NOMO-1 treated with dmso at 0.1 percent for 144 hours (cell line): Measurements from ENCODE around the gene SQSTM1.
A peak's percentile ranks its signal among the peaks of the same experiment; 100 is the strongest.

Source experiments
- DNase-seq: peaks from one replicate; lab custom pipeline; 2025; ENCODE audit not compliant: unreplicated experiment; lab: John Stamatoyannopoulos, UW

The SQSTM1 gene

DNA sequence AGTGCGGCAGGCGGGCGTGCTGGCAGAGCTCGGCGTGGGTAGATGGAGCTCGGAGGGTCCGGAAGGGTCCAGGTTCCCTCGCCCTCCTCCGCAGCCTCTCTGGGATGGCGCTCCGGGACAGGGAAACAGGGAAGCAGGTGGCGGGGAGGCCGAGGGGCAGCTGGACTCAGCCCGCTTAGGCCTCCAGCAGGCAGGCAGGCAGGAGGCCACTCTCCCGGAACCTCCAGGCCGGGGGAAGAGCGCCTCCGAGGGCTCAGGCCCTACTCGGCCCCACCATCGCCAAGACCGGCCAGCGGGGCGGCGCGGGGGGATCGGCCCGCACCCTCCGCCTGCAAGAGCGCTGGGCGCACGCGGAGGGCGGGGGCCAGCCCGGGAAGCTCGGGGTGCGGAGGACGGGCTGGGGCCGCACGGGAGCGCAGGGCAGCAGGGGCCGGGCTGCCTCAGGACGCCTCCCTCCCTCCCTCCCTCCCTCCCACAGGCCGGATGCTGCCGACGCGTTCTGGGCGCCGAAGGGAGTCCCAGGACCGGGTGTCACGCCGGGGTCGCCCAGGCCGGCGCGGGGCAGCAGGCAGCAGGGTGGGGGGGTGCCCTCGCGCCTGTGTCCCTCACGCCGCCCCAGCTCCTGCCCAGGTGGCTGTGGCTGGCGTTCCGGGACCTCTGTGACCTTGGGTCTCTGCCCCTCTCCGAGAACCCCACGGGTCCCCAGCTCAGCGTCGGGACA lies 15.0 kb upstream of the SQSTM1 start:
- DNase-seq = peak; percentile 31

- peak; percentile 52 for DNase-seq
Observed at GRCh38 chr5:179806250-179807048, 14.3 kb upstream of the SQSTM1 start, which contains the start of gene MGAT4B. TSS of gene MGAT4B (minus strand) at chr5:179806866. CDS start at chr5:179806583, 283 bp downstream.

DNA sequence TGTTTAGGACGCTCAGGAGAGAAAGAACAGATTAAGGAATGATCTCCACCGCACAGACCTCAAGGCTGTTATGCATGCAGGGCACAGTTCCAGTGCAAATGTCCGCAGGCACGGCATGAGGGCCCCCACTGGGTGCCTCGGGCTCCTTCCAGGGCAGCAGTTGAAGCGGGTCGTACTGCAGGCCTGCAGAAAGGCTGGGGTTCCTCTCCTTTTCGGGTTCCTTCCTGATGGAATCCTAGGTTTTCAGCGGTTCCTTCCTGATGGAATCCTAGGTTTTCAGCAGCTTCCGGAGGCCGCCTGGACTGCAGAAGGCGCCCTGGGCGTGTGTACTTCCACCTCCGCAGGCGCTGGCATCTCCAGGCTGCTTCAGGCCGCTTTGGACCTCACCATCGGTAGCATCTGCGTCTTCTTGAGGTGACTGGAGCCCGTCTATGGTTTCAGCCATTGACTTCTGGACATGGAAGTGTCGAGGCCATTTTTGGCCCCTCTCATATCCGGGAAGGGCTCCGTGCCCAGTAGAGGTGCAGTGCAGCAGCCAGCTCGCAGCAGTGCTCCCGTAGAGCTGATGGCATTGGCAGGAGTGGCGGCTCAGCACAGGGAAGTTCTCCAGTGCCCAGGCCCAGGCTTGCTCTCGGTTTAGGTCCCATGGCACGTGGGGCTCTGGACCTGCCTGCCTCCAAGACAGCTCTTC lies 8.4 kb upstream of the SQSTM1 start:
- DNase-seq = no peak

DNA sequence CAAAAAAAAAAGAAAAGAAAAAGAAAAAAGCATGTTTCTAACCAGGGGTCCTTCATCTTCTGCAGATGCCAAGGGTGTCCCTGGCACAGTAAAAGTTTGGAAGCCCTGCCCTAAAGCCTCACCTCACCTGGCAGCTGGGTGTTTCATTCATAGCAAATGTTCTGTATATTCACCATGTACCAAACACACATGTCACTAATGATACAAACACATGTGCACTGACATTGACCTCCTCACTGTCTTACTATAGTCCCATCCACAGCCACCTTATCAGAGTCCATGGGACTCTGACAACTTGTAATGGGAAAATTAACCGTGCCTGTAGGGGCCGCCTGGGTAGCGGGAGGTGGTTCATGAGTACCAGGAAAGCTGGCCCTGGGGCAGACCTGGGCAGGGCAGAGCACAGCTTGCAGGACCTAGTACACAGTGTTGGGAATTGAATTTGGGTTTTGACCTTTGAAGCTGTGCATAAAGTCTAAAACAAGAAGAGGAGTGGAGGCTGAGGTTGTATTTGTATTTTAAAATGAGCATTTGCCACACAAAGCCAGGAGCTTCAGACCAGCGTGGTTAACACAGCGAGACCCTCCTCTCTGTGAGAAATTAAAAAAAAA lies 7.6 kb upstream of the SQSTM1 start:
- no peak for DNase-seq

DNA sequence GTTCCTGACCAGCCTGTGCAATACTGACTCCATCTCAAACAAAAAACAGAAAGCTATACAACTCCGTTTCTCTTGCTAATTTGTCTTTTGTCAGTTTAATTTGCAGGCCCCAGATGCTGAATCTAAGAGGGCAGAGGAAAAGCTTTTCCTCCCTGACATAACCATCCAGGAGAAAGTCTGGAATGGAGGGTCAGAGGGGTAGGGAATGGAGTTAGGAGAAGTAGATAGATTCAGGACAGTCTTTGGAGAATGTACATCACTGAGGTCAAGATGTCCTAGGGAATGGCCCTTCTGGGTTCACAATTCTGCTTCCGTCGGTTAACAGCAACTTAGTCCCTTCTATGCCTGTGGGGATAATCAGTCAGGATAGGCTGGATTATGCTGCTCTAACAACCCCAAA lies 6.6 kb upstream of the SQSTM1 start:
- DNase-seq = no peak

- DNase-seq = no peak
Observed at GRCh38 chr5:179815491-179816249, 5.0 kb upstream of the SQSTM1 start.

GRCh38 chr5:179816401-179816795 lies 4.3 kb upstream of the SQSTM1 start:
- DNase-seq = no peak

DNA sequence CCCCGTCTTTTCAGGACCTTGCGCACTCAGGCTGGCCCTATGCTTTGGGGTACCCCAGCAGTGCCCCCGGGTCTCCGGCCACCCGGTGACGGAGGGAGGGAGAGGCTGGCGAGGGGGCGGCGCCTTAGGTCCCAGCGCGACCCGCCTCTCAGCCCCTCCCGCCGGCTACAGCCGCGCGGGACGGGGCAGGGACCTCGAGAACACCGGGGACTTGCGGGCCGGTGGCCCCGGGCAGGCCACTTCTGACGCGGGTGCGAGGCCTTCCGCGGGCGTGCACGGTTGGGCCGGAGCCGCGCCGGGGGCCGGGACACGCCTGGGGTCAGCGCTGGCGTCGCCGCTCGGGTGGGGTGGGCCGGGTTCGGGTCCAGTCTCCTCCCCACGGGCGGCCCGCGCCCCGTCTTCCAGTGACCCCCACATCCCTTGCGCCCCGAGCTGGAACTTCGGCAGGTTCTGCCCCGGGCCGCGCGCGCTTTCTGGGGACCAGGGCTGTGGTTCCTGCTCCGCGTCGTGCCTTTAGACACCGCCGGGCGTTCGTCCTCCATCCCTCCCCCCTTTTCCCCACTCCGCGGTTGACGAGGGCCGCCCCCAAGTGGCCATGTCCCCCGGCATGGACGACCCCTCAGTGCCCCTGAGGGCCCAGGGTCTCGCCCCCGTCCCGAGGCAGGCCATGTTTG lies 3.8 kb upstream of the SQSTM1 start:
- no peak for DNase-seq

- DNase-seq = no peak
Observed at GRCh38 chr5:179817470-179817840, 3.2 kb upstream of the SQSTM1 start.

DNA sequence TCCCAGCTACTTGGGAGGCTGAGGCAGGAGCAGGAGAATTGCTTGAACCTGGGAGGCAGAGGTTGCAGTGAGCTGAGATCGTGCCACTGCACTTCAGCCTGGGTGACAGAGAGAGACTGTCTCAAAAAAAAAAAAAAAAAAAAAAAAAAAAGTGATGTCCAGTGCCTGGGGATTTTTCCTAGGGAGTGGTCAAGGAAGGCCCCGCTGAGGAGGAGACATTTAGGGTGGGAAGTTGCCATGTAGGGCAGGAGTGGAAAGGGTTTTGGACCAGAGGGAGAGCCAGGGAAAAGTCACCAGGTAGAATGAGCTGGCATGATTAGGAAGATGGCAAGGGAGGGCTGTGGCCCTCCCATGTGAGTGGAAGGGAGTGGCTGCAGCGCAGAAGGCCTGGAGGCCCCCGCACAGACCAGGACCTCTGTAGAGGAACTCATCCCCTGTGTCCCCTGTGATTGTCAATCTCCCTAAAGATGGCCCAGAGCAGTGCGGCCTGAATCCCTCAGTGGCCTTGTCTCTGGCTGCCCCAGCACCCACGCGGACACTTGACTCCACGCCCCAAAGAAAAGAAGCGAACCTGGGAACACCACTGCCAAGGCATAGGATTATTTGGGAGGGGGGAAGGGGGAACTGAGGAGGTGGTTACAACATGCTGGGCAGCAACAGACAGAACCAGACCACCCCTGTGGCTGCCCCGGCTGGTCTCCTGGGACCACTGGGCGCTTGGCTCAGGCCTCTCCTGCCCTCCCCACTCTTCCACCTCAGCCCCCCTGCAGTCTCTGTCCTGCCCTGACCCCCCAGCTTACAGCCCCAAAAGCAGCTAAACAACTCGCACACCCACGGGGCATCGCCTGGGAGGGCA lies 2.6 kb upstream of the SQSTM1 start:
- no peak for DNase-seq

GRCh38 chr5:179818746-179819295 lies 1.9 kb upstream of the SQSTM1 start:
- DNase-seq = peak; percentile 93

- peak; percentile 38 for DNase-seq
Observed at GRCh38 chr5:179819296-179820126, 1.2 kb upstream of the SQSTM1 start.

DNA sequence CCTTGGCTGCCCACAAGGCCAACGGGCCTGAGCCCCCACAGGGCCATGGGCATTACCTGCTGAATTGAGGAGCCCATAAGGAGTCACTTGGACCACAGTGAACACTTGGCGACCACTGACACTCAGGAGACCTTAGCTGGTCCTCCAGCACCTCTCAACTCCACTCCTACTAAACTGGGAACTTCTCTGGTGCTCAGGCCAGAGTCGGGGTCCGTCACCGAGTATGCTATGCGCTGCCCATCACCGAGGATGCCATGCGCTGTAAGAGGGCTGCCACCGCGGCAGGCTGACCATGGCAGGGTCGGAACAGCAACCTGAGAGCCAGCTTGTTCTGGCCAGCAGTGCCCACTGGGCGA lies 600 bp upstream of the SQSTM1 start:
- DNase-seq = no peak

DNA sequence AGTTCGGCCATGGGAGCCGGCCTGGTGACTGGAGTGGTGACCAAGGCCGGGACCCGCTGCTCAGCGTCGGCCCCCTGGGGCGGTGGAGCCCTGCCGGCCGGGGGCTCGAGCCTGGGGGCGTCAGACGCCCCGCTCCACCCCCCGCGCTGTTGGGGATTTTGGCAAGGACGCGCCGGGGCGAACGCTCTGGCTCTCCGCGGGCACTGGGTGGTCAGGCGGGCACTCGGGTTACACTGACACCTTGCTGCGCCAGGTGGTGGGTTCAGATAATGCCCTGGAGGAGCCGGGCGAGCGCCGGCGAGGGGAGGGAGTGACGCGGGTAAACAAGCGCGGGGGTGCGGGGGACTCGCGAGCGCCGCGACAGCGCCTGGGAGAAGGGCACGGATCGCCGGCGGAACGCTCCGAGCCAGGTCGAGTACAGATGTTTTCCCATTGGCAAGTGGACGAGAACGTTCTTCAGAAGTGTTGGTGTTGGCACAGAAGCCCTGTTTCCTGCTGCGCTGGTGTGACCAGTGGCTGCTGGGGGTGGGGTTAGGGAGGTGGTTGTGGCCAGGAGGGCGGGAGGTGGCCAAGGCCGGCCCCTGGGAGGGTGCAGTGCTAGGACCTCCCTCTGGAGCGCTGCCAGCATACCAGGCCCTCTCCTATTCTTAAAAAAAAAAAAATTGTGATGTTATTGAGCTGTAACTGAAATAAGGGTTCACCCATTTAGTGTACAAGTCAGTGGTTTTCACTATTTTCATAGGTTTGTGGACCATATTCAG lies 773 bp downstream of the SQSTM1 start:
- DNase-seq = peak; percentile 82

DNA sequence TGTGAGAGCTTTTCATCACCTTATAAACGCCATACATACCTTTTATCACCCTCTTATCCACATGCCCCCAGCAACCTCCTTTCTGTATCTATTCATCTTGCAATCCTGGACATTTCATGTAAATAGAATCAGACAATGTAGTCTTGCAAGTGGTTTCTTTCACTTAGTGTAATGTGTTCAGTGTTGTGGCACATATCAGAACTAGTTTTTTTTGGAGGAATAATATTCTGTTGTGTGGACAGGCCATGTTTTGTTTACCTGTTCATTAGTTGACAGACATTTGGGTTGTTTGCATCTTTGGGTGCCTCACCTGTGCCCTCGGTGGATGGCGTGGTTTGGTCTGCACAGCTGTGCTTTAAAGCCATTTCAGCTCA lies 1.3 kb downstream of the SQSTM1 start:
- no peak for DNase-seq

DNA sequence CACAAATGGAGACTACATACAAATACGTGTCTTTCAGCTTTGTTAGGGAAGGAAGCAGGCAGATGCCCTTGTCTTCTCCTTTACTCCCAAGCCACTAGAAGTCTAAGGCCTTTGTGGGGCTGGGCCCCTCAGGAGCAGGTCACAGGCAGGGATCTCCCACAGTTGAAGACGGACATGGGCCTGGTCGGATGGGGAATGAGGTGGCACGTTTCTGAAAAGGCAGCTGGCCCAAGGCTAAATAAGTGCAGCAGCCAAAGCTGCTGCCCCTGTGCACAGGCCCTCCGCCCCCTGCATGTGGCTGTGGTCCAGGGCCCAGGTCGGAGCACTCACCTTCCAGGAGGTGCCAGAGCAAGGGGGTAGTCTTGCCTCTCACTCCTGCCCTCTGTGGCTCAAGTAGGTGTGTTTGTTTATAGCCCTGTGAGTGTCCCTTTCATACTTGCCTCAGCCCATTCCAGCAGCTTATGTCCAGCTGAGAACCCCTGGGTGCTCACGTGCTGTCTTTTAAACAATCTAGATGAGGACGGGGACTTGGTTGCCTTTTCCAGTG lies 1.8 kb downstream of the SQSTM1 start:
- no peak for DNase-seq
